Measurements from ENCODE around the gene MYZAP.

GRCh38 chr15:57652481-57652880 lies 60.8 kb downstream of the MYZAP start:
- TF ChIP-seq REST (IDR thresholded peaks at IDR 0.05; ENCODE audit: insufficient replicate concordance, low read depth) = no peak
- TF ChIP-seq, protein P1, sequence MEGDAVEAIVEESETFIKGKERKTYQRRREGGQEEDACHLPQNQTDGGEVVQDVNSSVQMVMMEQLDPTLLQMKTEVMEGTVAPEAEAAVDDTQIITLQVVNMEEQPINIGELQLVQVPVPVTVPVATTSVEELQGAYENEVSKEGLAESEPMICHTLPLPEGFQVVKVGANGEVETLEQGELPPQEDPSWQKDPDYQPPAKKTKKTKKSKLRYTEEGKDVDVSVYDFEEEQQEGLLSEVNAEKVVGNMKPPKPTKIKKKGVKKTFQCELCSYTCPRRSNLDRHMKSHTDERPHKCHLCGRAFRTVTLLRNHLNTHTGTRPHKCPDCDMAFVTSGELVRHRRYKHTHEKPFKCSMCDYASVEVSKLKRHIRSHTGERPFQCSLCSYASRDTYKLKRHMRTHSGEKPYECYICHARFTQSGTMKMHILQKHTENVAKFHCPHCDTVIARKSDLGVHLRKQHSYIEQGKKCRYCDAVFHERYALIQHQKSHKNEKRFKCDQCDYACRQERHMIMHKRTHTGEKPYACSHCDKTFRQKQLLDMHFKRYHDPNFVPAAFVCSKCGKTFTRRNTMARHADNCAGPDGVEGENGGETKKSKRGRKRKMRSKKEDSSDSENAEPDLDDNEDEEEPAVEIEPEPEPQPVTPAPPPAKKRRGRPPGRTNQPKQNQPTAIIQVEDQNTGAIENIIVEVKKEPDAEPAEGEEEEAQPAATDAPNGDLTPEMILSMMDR (IDR thresholded peaks at IDR 0.05; ENCODE audit: insufficient read depth, low read length) = no peak
- no peak for TF ChIP-seq POLR2AphosphoS5 (IDR thresholded peaks at IDR 0.05; ENCODE audit: low read depth)
- TF ChIP-seq GABPA (IDR thresholded peaks at IDR 0.05; ENCODE audit: low read depth) = no peak

All from HL-60 (cell line).